ENCODE results near the gene DTYMK.

DTYMK gene

DNA sequence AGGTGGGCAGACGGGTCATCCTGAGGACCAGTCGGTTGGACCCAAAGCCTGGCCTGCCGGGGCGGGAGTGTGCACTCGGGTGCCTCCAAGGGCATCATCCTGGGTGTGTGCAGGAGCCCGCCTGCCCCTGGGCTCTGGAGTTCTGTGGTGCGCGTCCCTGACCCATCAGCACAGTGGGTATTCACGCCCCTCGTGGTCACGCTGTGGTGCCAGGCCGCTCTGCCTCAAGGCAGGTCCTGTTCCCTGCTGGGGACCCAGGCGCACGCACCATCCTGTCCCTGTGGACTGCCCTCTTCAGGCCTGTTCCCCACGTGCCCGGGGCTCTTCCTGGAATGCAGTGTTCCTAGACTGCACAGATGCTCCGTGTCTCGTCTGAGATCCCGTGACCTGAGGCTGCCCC, 33.5 kb upstream of the DTYMK start:
- POLR2A ChIA-PET, result interaction anchor here (0.7 kb wide), 1 partner anchor 33 kb away, joined by 4 read pairs; the partner anchor contains the start of gene DTYMK
- CTCF ChIA-PET, result interaction anchor here (1.7 kb wide), 1 partner anchor 11 kb away, joined by 13 read pairs; no protein-coding TSS in a partner anchor

GRCh38 chr2:241719093-241719492, 32.5 kb upstream of the DTYMK start:
- CTCF ChIA-PET, result interaction anchor here (0.7 to 1.7 kb wide), 3 partner anchors 12 to 31 kb away, joined by 3 to 13 read pairs (median 5); partner anchors contain the start of gene D2HGDH
- POLR2A ChIA-PET, result no interaction called here

More for the DNA sequence above, 33.5 kb upstream of the DTYMK start:
- no peak for TF ChIP-seq CTCF (IDR thresholded peaks at IDR 0.05; ENCODE audit: insufficient read depth, low read length, missing control alignments)
- DNase-seq (ENCODE audit: low read depth, low spot score), result no peak
- H3K4me3 ChIP-seq (ENCODE audit: low read depth, low read length), result no peak overlapping the region

DNA sequence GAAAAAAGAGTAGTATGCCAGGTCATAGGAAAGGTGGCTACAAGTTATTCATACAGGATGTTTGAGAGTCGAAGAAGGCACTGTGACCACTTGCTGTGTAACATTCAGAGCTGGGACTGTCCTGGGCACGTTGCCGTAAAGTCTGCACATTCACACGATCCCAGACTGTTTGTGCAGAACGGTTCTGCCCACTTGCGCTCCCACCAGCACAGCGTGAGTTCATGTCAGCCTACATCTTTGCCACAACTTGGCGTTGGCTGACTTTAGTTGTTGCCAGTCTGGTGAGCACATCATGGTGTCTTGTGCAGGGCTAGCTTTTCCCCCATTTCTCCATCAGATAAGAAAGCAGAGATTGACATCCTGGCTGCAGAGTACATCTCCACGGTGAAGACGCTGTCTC, 22.3 kb upstream of the DTYMK start:
- TF ChIP-seq CTCF (IDR thresholded peaks at IDR 0.05; ENCODE audit: insufficient read depth, low read length, missing control alignments), result no peak
- POLR2A ChIA-PET, result no interaction called here
- CTCF ChIA-PET, result interaction anchor here (1.3 kb wide), 1 partner anchor 25 kb away, joined by 3 read pairs; no protein-coding TSS in a partner anchor
- H3K4me3 ChIP-seq (ENCODE audit: low read depth, low read length), result no peak overlapping the region
- no peak for DNase-seq (ENCODE audit: low read depth, low spot score)

More at GRCh38 chr2:241719093-241719492, 32.5 kb upstream of the DTYMK start:
- H3K4me3 ChIP-seq (ENCODE audit: low read depth, low read length), result no peak overlapping the region
- no peak for DNase-seq (ENCODE audit: low read depth, low spot score)
- TF ChIP-seq CTCF (IDR thresholded peaks at IDR 0.05; ENCODE audit: insufficient read depth, low read length, missing control alignments), result no peak

DNA sequence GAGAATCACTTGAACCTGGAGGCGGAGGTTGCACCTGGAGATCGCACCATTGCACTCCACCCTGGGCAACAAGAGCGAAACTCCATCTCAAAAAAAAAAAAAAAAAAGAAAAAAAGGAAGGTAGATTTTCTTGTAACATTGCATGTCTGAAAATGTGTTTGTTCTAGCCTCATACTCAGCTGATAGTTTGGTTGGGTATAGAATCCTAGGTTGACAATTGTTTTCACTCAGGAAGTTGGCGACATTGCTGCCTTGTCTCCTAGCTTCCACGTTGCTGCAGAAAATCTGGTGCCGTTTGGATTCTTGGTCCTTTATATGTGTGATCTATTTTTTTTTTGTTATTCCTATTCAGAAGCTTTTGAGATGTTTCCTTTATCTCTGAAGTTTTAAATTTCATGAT, 19.9 kb upstream of the DTYMK start:
- no peak for DNase-seq (ENCODE audit: low read depth, low spot score)
- no peak overlapping the region for H3K4me3 ChIP-seq (ENCODE audit: low read depth, low read length)
- ChIA-PET POLR2A (no interaction called here), CTCF (interaction anchor here (0.9 to 1.1 kb wide), 2 partner anchors 25 to 172 kb away, joined by 4 to 5 read pairs; no protein-coding TSS in a partner anchor)
- no peak for TF ChIP-seq CTCF (IDR thresholded peaks at IDR 0.05; ENCODE audit: insufficient read depth, low read length, missing control alignments)

- DNase-seq (ENCODE audit: low read depth, low spot score), result no peak
- CTCF ChIA-PET, result interaction anchor here (0.7 to 2.5 kb wide), 5 partner anchors 10 to 31 kb away, joined by 3 to 12 read pairs (median 7); partner anchors contain the start of gene D2HGDH
- TF ChIP-seq CTCF (IDR thresholded peaks at IDR 0.05; ENCODE audit: insufficient read depth, low read length, missing control alignments), result no peak
- POLR2A ChIA-PET, result interaction anchor here (0.7 to 2.0 kb wide), 4 partner anchors 14 to 26 kb away, joined by 3 to 10 read pairs (median 4); partner anchors contain the start of gene DTYMK
- peak overlapping the region; percentile 83 for H3K4me3 ChIP-seq (ENCODE audit: low read depth, low read length)
Measured at GRCh38 chr2:241703032-241703604, 16.5 kb upstream of the DTYMK start.

All from AG04449 (cell line).